GM12878 (cell line): Measurements from ENCODE around the gene OSTC. TPM values are rescaled to one million over a fixed set of nuclear protein-coding genes. Genes with fewer than 3 reads are reported as not detected.

Experiments
- BRCA1 ChIP-seq: IDR thresholded peaks from 2 replicates; pipeline ENCODE4 v1.6.1; 2011; ENCODE audit warnings: low read depth, low read length, improper control_type of control experiment
- CBX5 ChIP-seq: sonication (generic); IDR thresholded peaks from 2 replicates; pipeline ENCODE4 v1.6.1; 2016; ENCODE audit warnings: low read depth, moderate library complexity, mild to moderate bottlenecking, inconsistent platforms
- CEBPB ChIP-seq, 2 experiments: fragments of 150-350 bp in 1 of 2; IDR thresholded peaks; 2 replicates each; pipeline ENCODE4 v1.6.1; 2012 to 2014; ENCODE audit warnings: low read depth in 2 of 2, low read length in 2 of 2, borderline replicate concordance in 1 of 2, inconsistent platforms in 1 of 2
- CHD1 ChIP-seq: IDR thresholded peaks from 2 replicates; pipeline ENCODE4 v1.6.1; 2012; ENCODE audit warnings: low read depth, low read length, improper control_type of control experiment
- ESRRA ChIP-seq: IDR thresholded peaks from 2 replicates; pipeline ENCODE4 v1.6.1; 2012; ENCODE audit warnings: mild to moderate bottlenecking, low read length, improper control_type of control experiment
- ETV6 ChIP-seq, 2 experiments: fragments of 450-650 bp in 1 of 2; IDR thresholded peaks in 1 of 2; conservative IDR thresholded peaks in 1 of 2; 2 replicates each; pipeline ENCODE4 v1.6.1; 2014; ENCODE audit warnings: antibody characterized with exemption in 1 of 2, borderline replicate concordance in 1 of 2, low read depth in 1 of 2, mild to moderate bottlenecking in 1 of 2, moderate library complexity in 1 of 2
- GABPA ChIP-seq: IDR thresholded peaks from 2 replicates; pipeline ENCODE4 v1.6.1; 2014; ENCODE audit warnings: antibody characterized with exemption, low read depth, mild to moderate bottlenecking, inconsistent platforms
- HDGF ChIP-seq: fragments of 450-650 bp; IDR thresholded peaks from 2 replicates; pipeline ENCODE4 v1.6.1; 2016; ENCODE audit warnings: antibody characterized with exemption
- IRF4 ChIP-seq: IDR thresholded peaks from 2 replicates; pipeline ENCODE4 v1.6.1; 2011; ENCODE audit warnings: low read depth, low read length
- MEF2B ChIP-seq: fragments of 450-650 bp; IDR thresholded peaks from 2 replicates; pipeline ENCODE4 v1.6.1; 2018; ENCODE audit warnings: mild to moderate bottlenecking, moderate library complexity; ENCODE audit not compliant: partially characterized antibody, poor library complexity, severe bottlenecking
- RAD21 ChIP-seq: IDR thresholded peaks from 2 replicates; pipeline ENCODE4 v1.6.1; 2011; ENCODE audit warnings: mild to moderate bottlenecking, low read depth, low read length, moderate library complexity; ENCODE audit not compliant: insufficient read depth
- RBBP5 ChIP-seq: fragments of 200-600 bp; sonication (generic); conservative IDR thresholded peaks from 2 replicates; pipeline ENCODE4 v1.6.1; 2016
- SPI1 ChIP-seq: IDR thresholded peaks from 2 replicates; pipeline ENCODE4 v1.6.1; 2011; ENCODE audit warnings: low read depth, mild to moderate bottlenecking, low read length, moderate library complexity, borderline replicate concordance; ENCODE audit not compliant: insufficient read depth
- SUPT20H ChIP-seq: IDR thresholded peaks from 2 replicates; pipeline ENCODE4 v1.6.1; 2011; ENCODE audit warnings: low read depth, mild to moderate bottlenecking, low read length, moderate library complexity, borderline replicate concordance; ENCODE audit not compliant: control insufficient read depth
- SUZ12 ChIP-seq: fragments of 200-600 bp; sonication (generic); IDR thresholded peaks from one replicate; pipeline ENCODE4 v1.6.1; 2018; ENCODE audit warnings: antibody characterized with exemption, mild to moderate bottlenecking; ENCODE audit not compliant: unreplicated experiment
- TCF12 ChIP-seq: IDR thresholded peaks from 2 replicates; pipeline ENCODE4 v1.6.1; 2011; ENCODE audit warnings: low read depth, mild to moderate bottlenecking, low read length
- YY1 ChIP-seq: IDR thresholded peaks from 2 replicates; pipeline ENCODE4 v1.6.1; 2011; ENCODE audit warnings: low read depth, mild to moderate bottlenecking, low read length
- ZNF384 ChIP-seq: IDR thresholded peaks from 2 replicates; pipeline ENCODE4 v1.6.1; 2012; ENCODE audit warnings: low read depth, mild to moderate bottlenecking, low read length, improper control_type of control experiment, borderline replicate concordance
- polyA plus RNA-seq, 11 experiments: library from polyadenylated mRNA; depleted of rRNA in 4 of 11; unstranded in 6 of 11; stranded (reverse) in 5 of 11; fragments of >200 nt; fragmentation: Nextera tagmentation in 4 of 11; fragmentation: Illumina TruSeq in 1 of 11; extraction: Ambion mirVana in 4 of 11; extraction: Trizol in 1 of 11; gene quantifications; 1 replicate in 1 of 11; 2 replicates in 10 of 11; pipeline versions ENCODE4 v1.2.1 to v1.2.3, GENCODE V29; 2011 to 2016; ENCODE audit warnings: inconsistent platforms in 2 of 11, missing spikeins in 2 of 11, low read depth in 1 of 11
- total RNA-seq, 4 experiments: library from RNA; depleted of rRNA in 3 of 4; stranded (reverse); fragments of >200 nt in 3 of 4; fragmentation: Illumina TruSeq in 1 of 4; extraction: Trizol in 1 of 4; gene quantifications; 2 replicates each; pipeline versions ENCODE4 v1.2.1 to v1.2.3, GENCODE V29; 2013 to 2021
- TF ChIP-seq, protein P1 (sequence below): fragments of 450-650 bp; IDR thresholded peaks from 2 replicates; pipeline ENCODE4 v1.6.1; 2016; ENCODE audit warnings: mild to moderate bottlenecking, moderate library complexity, borderline replicate concordance
- TF ChIP-seq, protein P2 (sequence below): fragments of 450-650 bp; formaldehyde crosslinking; IDR thresholded peaks from 2 replicates; pipeline ENCODE4 v1.4.0; 2022; ENCODE audit warnings: mild to moderate bottlenecking, moderate library complexity
- TF ChIP-seq, protein P3 (sequence below): fragments of 450-650 bp; IDR thresholded peaks from 2 replicates; pipeline ENCODE4 v1.6.1; 2014; ENCODE audit warnings: mild to moderate bottlenecking

Gene OSTC
- total and polyA plus RNA-seq, 10 of the 15 experiments (the other 5 are each of a cell fraction or from before 2014, with no cell fraction given): 106 to 681 (median 181) TPM

DNA sequence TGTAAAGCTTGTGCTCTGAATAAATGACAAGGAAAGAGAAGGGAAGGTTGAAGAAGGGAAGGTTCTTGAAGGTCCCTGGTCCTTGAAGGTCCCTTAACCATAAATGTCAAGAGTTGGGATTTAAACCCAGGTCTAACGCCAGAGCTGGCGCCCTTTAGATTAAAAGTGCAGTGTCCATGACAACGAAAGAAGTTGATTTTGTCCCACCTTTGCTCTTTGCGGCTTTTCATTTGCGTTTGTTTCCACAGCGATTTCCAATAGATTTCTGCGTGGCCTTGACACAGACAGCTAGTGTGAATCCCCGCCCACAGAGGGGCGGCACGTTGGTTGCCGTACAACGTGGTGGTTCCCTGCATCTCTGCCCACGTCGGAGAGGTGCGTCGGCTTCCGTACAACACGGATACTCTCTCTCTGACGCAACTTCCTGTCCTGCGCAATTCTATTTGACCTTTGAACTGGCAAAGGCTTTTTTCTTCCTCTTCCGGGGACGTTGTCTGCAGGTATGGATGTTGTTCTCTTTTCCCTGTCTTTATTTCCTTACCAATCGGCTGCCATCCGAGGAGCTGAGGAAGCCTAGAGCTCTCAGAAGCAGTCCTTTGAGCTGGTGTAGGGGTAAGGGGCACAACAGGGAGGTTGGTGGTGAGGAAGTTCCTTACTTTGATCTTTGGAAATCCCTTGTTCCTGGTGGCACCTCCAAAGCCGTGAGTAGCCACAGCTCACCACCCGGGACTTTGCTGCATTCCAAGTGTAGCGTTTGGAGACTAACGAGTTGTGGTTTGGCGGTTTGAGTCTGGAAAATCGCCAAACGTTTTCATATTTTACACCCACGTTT lies 30.1 kb upstream of the OSTC start, which contains the start of gene RPL34 (continued):
- TF ChIP-seq, protein P1, sequence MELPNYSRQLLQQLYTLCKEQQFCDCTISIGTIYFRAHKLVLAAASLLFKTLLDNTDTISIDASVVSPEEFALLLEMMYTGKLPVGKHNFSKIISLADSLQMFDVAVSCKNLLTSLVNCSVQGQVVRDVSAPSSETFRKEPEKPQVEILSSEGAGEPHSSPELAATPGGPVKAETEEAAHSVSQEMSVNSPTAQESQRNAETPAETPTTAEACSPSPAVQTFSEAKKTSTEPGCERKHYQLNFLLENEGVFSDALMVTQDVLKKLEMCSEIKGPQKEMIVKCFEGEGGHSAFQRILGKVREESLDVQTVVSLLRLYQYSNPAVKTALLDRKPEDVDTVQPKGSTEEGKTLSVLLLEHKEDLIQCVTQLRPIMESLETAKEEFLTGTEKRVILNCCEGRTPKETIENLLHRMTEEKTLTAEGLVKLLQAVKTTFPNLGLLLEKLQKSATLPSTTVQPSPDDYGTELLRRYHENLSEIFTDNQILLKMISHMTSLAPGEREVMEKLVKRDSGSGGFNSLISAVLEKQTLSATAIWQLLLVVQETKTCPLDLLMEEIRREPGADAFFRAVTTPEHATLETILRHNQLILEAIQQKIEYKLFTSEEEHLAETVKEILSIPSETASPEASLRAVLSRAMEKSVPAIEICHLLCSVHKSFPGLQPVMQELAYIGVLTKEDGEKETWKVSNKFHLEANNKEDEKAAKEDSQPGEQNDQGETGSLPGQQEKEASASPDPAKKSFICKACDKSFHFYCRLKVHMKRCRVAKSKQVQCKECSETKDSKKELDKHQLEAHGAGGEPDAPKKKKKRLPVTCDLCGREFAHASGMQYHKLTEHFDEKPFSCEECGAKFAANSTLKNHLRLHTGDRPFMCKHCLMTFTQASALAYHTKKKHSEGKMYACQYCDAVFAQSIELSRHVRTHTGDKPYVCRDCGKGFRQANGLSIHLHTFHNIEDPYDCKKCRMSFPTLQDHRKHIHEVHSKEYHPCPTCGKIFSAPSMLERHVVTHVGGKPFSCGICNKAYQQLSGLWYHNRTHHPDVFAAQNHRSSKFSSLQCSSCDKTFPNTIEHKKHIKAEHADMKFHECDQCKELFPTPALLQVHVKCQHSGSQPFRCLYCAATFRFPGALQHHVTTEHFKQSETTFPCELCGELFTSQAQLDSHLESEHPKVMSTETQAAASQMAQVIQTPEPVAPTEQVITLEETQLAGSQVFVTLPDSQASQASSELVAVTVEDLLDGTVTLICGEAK: peak; percentile 96
- no peak for TF ChIP-seq ETV6 (conservative IDR thresholded peaks at IDR 0.05 in 1 of 2, IDR thresholded peaks at IDR 0.05 in 1 of 2; ENCODE audit: borderline replicate concordance in 1 of 2, low read depth in 1 of 2)
- peak; percentile 53; the same call in 1 of the 2 replicates for TF ChIP-seq ZNF384
- TF ChIP-seq GABPA: peak; percentile 98
- TF ChIP-seq, protein P2, sequence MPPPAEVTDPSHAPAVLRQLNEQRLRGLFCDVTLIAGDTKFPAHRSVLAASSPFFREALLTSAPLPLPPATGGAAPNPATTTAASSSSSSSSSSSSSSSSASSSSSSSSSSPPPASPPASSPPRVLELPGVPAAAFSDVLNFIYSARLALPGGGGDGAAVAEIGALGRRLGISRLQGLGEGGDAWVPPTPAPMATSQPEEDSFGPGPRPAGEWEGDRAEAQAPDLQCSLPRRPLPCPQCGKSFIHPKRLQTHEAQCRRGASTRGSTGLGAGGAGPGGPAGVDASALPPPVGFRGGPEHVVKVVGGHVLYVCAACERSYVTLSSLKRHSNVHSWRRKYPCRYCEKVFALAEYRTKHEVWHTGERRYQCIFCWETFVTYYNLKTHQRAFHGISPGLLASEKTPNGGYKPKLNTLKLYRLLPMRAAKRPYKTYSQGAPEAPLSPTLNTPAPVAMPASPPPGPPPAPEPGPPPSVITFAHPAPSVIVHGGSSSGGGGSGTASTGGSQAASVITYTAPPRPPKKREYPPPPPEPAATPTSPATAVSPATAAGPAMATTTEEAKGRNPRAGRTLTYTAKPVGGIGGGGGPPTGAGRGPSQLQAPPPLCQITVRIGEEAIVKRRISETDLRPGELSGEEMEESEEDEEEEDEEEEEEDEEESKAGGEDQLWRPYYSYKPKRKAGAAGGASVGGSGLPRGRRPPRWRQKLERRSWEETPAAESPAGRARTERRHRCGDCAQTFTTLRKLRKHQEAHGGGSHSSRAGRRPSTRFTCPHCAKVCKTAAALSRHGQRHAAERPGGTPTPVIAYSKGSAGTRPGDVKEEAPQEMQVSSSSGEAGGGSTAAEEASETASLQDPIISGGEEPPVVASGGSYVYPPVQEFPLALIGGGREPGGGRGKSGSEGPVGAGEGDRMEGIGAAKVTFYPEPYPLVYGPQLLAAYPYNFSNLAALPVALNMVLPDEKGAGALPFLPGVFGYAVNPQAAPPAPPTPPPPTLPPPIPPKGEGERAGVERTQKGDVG: no peak; the same call in 1 of the 2 replicates
- TF ChIP-seq TCF12: 0 out of 2 replicates have a peak, but pooled peaks have one; percentile 24
- TF ChIP-seq RAD21: no peak
- TF ChIP-seq CHD1: no peak
- TF ChIP-seq SPI1: no peak; the same call in 1 of the 2 replicates
- TF ChIP-seq, protein P3, sequence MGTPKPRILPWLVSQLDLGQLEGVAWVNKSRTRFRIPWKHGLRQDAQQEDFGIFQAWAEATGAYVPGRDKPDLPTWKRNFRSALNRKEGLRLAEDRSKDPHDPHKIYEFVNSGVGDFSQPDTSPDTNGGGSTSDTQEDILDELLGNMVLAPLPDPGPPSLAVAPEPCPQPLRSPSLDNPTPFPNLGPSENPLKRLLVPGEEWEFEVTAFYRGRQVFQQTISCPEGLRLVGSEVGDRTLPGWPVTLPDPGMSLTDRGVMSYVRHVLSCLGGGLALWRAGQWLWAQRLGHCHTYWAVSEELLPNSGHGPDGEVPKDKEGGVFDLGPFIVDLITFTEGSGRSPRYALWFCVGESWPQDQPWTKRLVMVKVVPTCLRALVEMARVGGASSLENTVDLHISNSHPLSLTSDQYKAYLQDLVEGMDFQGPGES: no peak
- peak; percentile 99 for TF ChIP-seq YY1
- TF ChIP-seq CBX5: peak; percentile 19; the same call in 1 of the 2 replicates
- no peak for TF ChIP-seq HDGF
- no peak for TF ChIP-seq CEBPB (IDR thresholded peaks at IDR 0.05; ENCODE audit: borderline replicate concordance in 1 of 2, low read depth in 2 of 2, low read length in 2 of 2)
- TF ChIP-seq SUZ12: no peak
- TF ChIP-seq RBBP5: peak; percentile 92; the same call in 1 of the 2 replicates
- peak; percentile 48 for TF ChIP-seq MEF2B
- TF ChIP-seq SUPT20H: no peak
- no peak for TF ChIP-seq IRF4
- TF ChIP-seq BRCA1: no peak
- TF ChIP-seq ESRRA: peak; percentile 78; the same call in 1 of the 2 replicates
